A673 (cell line): ENCODE measurements around the gene ST7L. TPM values are rescaled to one million over a fixed set of nuclear protein-coding genes. Genes with fewer than 3 reads are reported as not detected.

Experiments
- BruUV-seq: library from RNA; stranded (reverse); fragments of 400-500 nt; replicated peaks from 2 replicates; lab custom pipeline; 2021; lab: Mats Ljungman, UMichigan
- CTCF ChIA-PET: fragments of 300-600 bp; sonication (Branson Sonifier 250); formaldehyde crosslinking; loops from one replicate; lab custom pipeline; 2022; ENCODE audit warnings: antibody characterized with exemption; lab: Charles Lee
- POLR2A ChIA-PET: fragments of 300-600 bp; sonication (Branson Sonifier 250); formaldehyde crosslinking; loops from one replicate; lab custom pipeline; 2022; ENCODE audit warnings: antibody characterized with exemption; ENCODE audit not compliant: low non-redundant PET; lab: Charles Lee
- DNase-seq: peaks from one replicate; pipeline ENCODE4 v3.0.0-alpha.2; 2015; ENCODE audit warnings: low spot score
- H3K27ac ChIP-seq: fragments of 200-600 bp; sonication (generic); 2 replicates; pipeline ENCODE4 v1.5.1; 2016; ENCODE audit warnings: mixed run types, low read depth, mild to moderate bottlenecking, mixed read lengths, antibody characterized with exemption, low read length; ENCODE audit not compliant: poor library complexity, severe bottlenecking
- H3K27me3 ChIP-seq: fragments of 200-600 bp; sonication (generic); replicated peaks from 2 replicates; pipeline ENCODE4 v1.6.1; 2017; ENCODE audit warnings: mixed run types, low read depth, mild to moderate bottlenecking, mixed read lengths, antibody characterized with exemption, low read length; ENCODE audit not compliant: insufficient read depth, poor library complexity
- H3K36me3 ChIP-seq: fragments of 200-600 bp; sonication (generic); 2 replicates; pipeline ENCODE4 v1.6.1; 2016; ENCODE audit warnings: mixed run types, mild to moderate bottlenecking, mixed read lengths, antibody characterized with exemption, low read length; ENCODE audit not compliant: insufficient read depth, poor library complexity, severe bottlenecking
- H3K4me1 ChIP-seq: fragments of 200-600 bp; sonication (generic); 2 replicates; pipeline ENCODE4 v1.6.1; 2017; ENCODE audit warnings: mixed run types, mild to moderate bottlenecking, mixed read lengths, antibody characterized with exemption, low read length; ENCODE audit not compliant: insufficient read depth, poor library complexity, severe bottlenecking
- H3K4me3 ChIP-seq: fragments of 200-600 bp; sonication (generic); 2 replicates; pipeline ENCODE4 v1.5.1; 2016; ENCODE audit warnings: low read depth, mixed run types, mild to moderate bottlenecking, mixed read lengths, low read length; ENCODE audit not compliant: poor library complexity, severe bottlenecking
- H3K9me3 ChIP-seq: fragments of 200-600 bp; sonication (generic); 2 replicates; pipeline ENCODE4 v1.6.1; 2016; ENCODE audit warnings: mixed run types, low read depth, mild to moderate bottlenecking, mixed read lengths, antibody characterized with exemption, low read length; ENCODE audit not compliant: poor library complexity, severe bottlenecking
- CTCF ChIP-seq: fragments of 300-800, 200-600 bp; sonication (generic); conservative IDR thresholded peaks from 2 replicates; pipeline ENCODE4 v1.5.1; 2017; ENCODE audit warnings: low read depth, mild to moderate bottlenecking, antibody characterized with exemption, low read length, moderate library complexity, mixed read lengths
- EZH2 ChIP-seq: fragments of 200-600 bp; sonication (generic); IDR thresholded peaks from 2 replicates; pipeline ENCODE4 v1.6.1; 2017; ENCODE audit warnings: borderline replicate concordance, low read depth, mild to moderate bottlenecking, mixed read lengths, antibody characterized with exemption, low read length; ENCODE audit not compliant: poor library complexity, severe bottlenecking
- intact Hi-C: fragments of 100-400 bp; cut with micrococcal nuclease; formaldehyde crosslinking; loops from one replicate; pipeline ENCODE4 v1.10.0; 2022; ENCODE audit not compliant: unreplicated experiment
- total RNA-seq: library from RNA; stranded (reverse); gene quantifications from 2 replicates; pipeline ENCODE4 v1.2.3, GENCODE V29; 2021

ST7L gene
- total RNA-seq, 1 experiment from 2014 or later: 29.6 TPM

DNA sequence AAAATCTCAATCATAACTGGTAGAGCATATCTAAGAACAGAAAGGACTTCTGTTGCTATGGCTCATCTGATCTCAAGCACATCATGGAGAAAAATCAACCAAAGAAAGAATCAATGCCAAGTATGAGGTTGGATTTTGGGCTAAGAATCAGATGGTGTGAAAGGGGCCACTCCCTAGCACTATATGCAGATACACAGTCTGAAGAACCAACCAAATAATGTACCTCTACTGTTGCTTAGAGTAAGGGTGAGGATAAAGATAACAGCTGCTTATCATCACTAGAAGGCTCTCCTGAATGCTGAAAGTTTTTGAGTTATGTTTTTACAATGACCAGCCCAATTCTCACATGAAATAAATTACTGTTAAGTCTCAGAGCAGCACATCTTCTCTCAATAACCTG is 35.6 kb downstream of the ST7L start:
- Histone ChIP-seq H3K27ac (no peak overlapping the region), H3K36me3 (no peaks in the 10 kb centered on the region), H3K4me3 (no peak overlapping the region), H3K4me1 (no peaks in the 10 kb centered on the region), H3K27me3 (no peaks in the 10 kb centered on the region), H3K9me3 (no peaks in the 10 kb centered on the region)
- intact Hi-C loops: no loop called here
- POLR2A ChIA-PET: no interaction called here
- no peak for DNase-seq
- BruUV-seq: no TSS peak
- CTCF ChIA-PET: no interaction called here
- TF ChIP-seq CTCF: no peak
- TF ChIP-seq EZH2: no peak

- DNase-seq: no peak
- ChIA-PET CTCF (no interaction called here), POLR2A (interaction anchor here (0.6 kb wide), 1 partner anchor 16 kb away, joined by 4 read pairs; no protein-coding TSS in a partner anchor)
- TF ChIP-seq CTCF (no peak), EZH2 (no peak)
- no peaks in the 10 kb centered on the region for H3K4me1 ChIP-seq
- intact Hi-C loops: no loop called here
- H3K27ac ChIP-seq: no peak overlapping the region
- no peaks in the 10 kb centered on the region for H3K9me3 ChIP-seq
- BruUV-seq: no TSS peak
- no peaks in the 10 kb centered on the region for H3K27me3 ChIP-seq
- H3K36me3 ChIP-seq: peaks cover 5% of the 10 kb centered on the region
- no peak overlapping the region for H3K4me3 ChIP-seq
Observed at GRCh38 chr1:112581586-112582192, 37.3 kb downstream of the ST7L start.

GRCh38 chr1:112579801-112580510 is 39.0 kb downstream of the ST7L start:
- H3K4me3 ChIP-seq: no peak overlapping the region
- CTCF ChIA-PET: no interaction called here
- no peaks in the 10 kb centered on the region for H3K4me1 ChIP-seq
- H3K27ac ChIP-seq: no peak overlapping the region
- peaks cover 11% of the 10 kb centered on the region for H3K36me3 ChIP-seq
- intact Hi-C loops: no loop called here
- DNase-seq: no peak
- BruUV-seq: no TSS peak
- no peaks in the 10 kb centered on the region for H3K9me3 ChIP-seq
- no peak for TF ChIP-seq CTCF
- no peak for TF ChIP-seq EZH2
- POLR2A ChIA-PET: no interaction called here
- H3K27me3 ChIP-seq: no peaks in the 10 kb centered on the region
